Stimulated activated CD4-positive, alpha-beta T cell treated with anti-CD3 and anti-CD28 coated beads, Interleukin-2, amount 100 ng/mL, for 48 hours (primary cell): ENCODE measurements around the gene SUSD6.

Experiments
- DNase-seq, 2 donors: peaks; one replicate each; pipeline ENCODE4 v3.0.0-alpha.2; 2020

Gene SUSD6

GRCh38 chr14:69675245-69675583 lies 63.8 kb downstream of the SUSD6 start:
- DNase-seq, result no peak

GRCh38 chr14:69675877-69676416 lies 64.6 kb downstream of the SUSD6 start:
- no peak for DNase-seq

- no peak for DNase-seq
These were observed 65.3 kb downstream of the SUSD6 start for GRCh38 chr14:69676723-69677122.

- DNase-seq, result no peak
These were observed 68.9 kb downstream of the SUSD6 start for GRCh38 chr14:69680297-69680696.

- no peak for DNase-seq
These were observed 70.7 kb downstream of the SUSD6 start for GRCh38 chr14:69682136-69682535.

- no peak for DNase-seq
These were observed 71.3 kb downstream of the SUSD6 start for GRCh38 chr14:69682621-69683263.

- no peak for DNase-seq
These were observed 72.6 kb downstream of the SUSD6 start for GRCh38 chr14:69683971-69684370.

GRCh38 chr14:69684461-69685217 lies 73.2 kb downstream of the SUSD6 start:
- DNase-seq, result no peak

GRCh38 chr14:69685218-69685616 lies 73.8 kb downstream of the SUSD6 start:
- DNase-seq, result peak; percentile 59 to 60

GRCh38 chr14:69685716-69686115 lies 74.3 kb downstream of the SUSD6 start:
- DNase-seq, result no peak

- no peak for DNase-seq
These were observed 76.4 kb downstream of the SUSD6 start for GRCh38 chr14:69687606-69688298.

- DNase-seq, result no peak
These were observed 76.9 kb downstream of the SUSD6 start for GRCh38 chr14:69688299-69688649.

GRCh38 chr14:69690042-69690441 lies 78.6 kb downstream of the SUSD6 start:
- no peak for DNase-seq

- DNase-seq, result no peak
These were observed 81.2 kb downstream of the SUSD6 start for GRCh38 chr14:69692594-69692993.

GRCh38 chr14:69693145-69693544 lies 81.7 kb downstream of the SUSD6 start:
- no peak for DNase-seq

GRCh38 chr14:69693801-69694729 lies 82.7 kb downstream of the SUSD6 start:
- DNase-seq, result no peak

- no peak for DNase-seq
These were observed 83.4 kb downstream of the SUSD6 start for GRCh38 chr14:69694730-69695281.

- DNase-seq, result no peak
These were observed 84.2 kb downstream of the SUSD6 start for GRCh38 chr14:69695322-69696203.

- DNase-seq, result no peak
These were observed 84.8 kb downstream of the SUSD6 start for GRCh38 chr14:69696204-69696527.

- no peak for DNase-seq
These were observed 85.5 kb downstream of the SUSD6 start for GRCh38 chr14:69696633-69697557.
